HG03103 (cell line): ENCODE results near the gene ARFGEF2.

ENCODE experiments used
- ATAC-seq: cut with Tn5 transposase; IDR thresholded peaks from one replicate; pipeline ENCODE4 v1.9.1; 2021; ENCODE audit warnings: low read depth; ENCODE audit not compliant: unreplicated experiment

ARFGEF2 gene

GRCh38 chr20:48898896-48899530 is 22.5 kb upstream of the ARFGEF2 start:
- no peak for ATAC-seq

- ATAC-seq, result no peak
Observed at GRCh38 chr20:48899881-48900280, 21.6 kb upstream of the ARFGEF2 start.

GRCh38 chr20:48901326-48901725 is 20.2 kb upstream of the ARFGEF2 start:
- no peak for ATAC-seq

- ATAC-seq, result no peak
Observed at GRCh38 chr20:48903705-48904104, 17.8 kb upstream of the ARFGEF2 start.

GRCh38 chr20:48904566-48905296 is 16.8 kb upstream of the ARFGEF2 start:
- no peak for ATAC-seq

- no peak for ATAC-seq
Observed at GRCh38 chr20:48905297-48905647, 16.2 kb upstream of the ARFGEF2 start.

GRCh38 chr20:48906221-48906877 is 15.2 kb upstream of the ARFGEF2 start:
- no peak for ATAC-seq

GRCh38 chr20:48908656-48909319 is 12.7 kb upstream of the ARFGEF2 start:
- ATAC-seq, result no peak

GRCh38 chr20:48909910-48910309 is 11.6 kb upstream of the ARFGEF2 start:
- ATAC-seq, result no peak

GRCh38 chr20:48910347-48910781 is 11.1 kb upstream of the ARFGEF2 start:
- no peak for ATAC-seq

GRCh38 chr20:48912065-48912464 is 9.4 kb upstream of the ARFGEF2 start:
- peak; percentile 60 for ATAC-seq

GRCh38 chr20:48916699-48917098 is 4.8 kb upstream of the ARFGEF2 start:
- no peak for ATAC-seq

GRCh38 chr20:48919336-48919881 is 2.1 kb upstream of the ARFGEF2 start:
- no peak for ATAC-seq

- ATAC-seq, result no peak
Observed at GRCh38 chr20:48919882-48920526, 1.5 kb upstream of the ARFGEF2 start.

- ATAC-seq, result no peak
Observed at GRCh38 chr20:48920527-48921167, 864 bp upstream of the ARFGEF2 start.

- ATAC-seq, result peak; percentile 21
Observed at GRCh38 chr20:48921883-48922820, 641 bp downstream of the ARFGEF2 start.

GRCh38 chr20:48923149-48923718 is 1.7 kb downstream of the ARFGEF2 start:
- no peak for ATAC-seq

- no peak for ATAC-seq
Observed at GRCh38 chr20:48924756-48925109, 3.2 kb downstream of the ARFGEF2 start.

GRCh38 chr20:48926267-48926666 is 4.8 kb downstream of the ARFGEF2 start:
- no peak for ATAC-seq
